Dedifferentiated amniotic fluid mesenchymal stem cell (primary cell): ENCODE measurements around the gene ERMARD.
A peak's percentile ranks its signal among the peaks of the same experiment; 100 is the strongest.

Experiments used
- DNase-seq: peaks from one replicate; pipeline ENCODE4 v3.0.0-alpha.2; 2016; ENCODE audit errors: extremely low spot score

Gene ERMARD

DNA sequence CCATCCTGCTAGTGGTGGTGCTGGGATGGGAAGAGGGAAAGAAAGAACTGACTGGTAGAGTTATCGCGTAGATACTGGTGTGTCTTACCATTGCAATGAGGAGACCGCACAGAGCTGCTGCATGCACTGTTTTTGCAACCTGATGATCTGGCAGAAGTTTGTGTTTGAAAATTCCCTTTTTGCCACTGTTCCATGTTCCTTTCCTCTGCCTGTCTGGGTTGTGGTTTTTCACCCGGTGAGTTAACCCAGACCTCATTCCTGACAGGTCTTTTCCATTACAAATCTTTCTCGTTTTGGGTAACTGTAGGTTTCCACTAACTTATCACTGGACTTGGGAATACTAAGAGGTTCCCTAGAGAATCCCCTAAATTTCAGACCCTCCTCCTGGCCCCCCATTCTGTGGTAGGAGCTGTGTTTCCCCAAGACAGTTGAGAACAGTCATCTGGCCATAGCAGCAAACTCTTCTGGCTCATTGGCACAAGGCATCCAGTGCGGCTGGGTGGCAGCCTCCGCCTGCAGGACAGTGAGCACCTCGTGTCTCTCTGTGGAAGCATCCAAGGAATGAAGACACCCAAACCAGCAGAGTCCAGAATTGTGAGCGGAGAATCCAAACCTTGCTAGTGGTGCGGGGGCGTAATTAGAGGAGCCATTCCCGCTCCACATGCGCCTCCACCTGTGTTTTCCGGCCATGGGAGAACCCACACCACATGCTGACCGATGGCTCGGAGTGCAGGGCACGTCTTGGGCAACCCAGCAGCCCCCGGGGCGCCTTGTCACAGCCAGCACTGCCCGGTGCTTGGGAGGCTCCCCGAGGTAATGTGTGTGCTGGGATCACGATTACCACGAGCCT lies 32.8 kb downstream of the ERMARD start:
- DNase-seq, result no peak

DNA sequence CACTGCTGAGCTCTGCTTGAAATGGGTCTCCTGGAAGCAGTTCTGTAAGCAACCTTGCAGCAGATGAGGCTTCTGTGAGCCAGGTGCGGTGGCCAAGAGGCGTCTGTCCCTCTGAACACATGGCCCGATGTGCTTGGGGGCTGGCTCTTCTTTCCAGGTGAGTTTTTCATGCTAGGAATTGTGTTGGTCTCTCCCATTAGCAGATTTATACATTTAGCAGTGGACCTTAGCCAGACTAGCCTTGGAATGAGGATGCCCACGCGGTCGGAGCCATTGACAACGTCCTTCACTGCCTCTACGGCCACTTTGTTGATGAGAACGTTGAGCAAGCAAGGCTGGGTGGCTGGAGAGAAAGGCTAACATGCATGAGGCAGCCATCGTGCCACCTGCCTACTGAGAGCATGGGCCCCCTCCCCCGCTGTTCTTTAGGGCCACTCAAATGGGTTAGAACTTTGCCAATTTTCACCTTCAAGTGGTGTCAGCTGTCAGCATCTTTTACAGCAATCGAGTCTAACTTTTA lies 33.5 kb downstream of the ERMARD start:
- DNase-seq, result no peak

DNA sequence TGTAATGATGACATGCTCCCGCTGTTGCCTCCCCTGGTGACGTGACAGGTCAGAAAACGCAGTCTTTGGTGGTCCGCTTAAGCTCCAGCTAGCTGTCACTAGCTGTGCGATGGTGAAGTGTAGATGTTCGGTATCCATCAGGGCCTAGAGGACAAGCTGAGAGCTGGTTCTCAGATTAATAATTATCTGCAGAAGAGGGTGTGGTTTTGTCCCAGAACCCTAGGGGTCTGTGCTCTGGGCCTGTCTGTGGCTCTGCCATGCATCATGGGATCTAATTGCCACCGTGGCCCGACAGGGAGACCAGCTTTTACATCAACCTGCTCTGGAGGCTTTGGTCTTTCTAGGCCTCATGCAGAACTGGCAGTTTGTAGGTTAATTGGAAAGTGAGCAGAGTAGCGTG lies 34.1 kb downstream of the ERMARD start:
- DNase-seq, result no peak

DNA sequence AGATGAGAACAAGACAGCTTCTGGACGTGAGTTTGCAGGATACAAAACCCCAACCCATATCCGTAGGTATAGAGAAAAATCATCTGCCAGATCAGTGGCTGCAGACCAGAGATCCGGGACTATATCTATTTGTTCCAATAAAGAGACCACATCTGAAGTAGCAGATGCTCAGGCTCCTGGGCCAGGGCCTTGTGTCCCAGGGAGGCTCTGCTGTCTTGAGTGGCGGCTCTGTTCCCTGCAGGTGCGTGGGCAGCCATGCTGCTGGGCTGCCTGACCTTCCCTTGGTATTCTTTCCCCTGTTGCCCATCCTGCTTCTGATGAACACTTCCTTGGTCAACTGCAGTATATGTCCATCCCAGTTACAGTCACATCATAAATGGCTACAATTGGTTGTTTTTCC lies 34.9 kb downstream of the ERMARD start:
- no peak for DNase-seq

DNA sequence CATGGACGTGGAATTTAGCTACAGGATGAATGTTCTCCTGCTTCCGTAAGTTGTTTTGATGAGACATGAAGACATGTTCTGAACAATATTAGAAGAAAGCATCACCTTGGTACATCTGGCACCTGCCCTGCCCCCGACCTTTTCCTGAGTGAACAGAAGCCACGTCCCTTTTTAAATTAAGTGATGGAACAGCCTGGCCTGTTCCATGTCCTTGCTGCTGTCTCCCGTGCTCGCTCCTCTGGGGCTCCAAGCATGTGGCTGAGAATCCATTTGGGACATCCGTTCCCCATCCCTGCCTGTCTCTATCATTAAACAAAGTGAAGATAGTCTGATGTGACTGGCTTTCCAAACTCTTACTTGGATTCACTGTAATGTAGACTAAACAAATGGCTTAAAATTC lies 36.4 kb downstream of the ERMARD start:
- no peak for DNase-seq

DNA sequence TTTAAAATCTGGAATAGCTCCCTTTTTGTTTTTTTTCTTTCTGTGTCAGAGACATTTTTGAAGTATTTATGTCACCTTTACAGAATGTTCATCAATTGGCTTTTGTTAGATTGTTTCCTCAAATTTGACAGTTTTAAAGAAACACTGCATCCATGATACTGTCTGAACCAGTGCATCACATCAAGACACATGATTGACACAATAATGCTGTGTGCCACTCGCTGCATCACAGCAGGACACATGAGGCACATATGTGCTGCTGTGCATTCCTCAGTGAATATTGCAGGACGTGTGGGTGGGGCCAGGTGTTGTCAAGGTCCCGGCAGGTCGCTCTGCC lies 37.4 kb downstream of the ERMARD start:
- no peak for DNase-seq

DNA sequence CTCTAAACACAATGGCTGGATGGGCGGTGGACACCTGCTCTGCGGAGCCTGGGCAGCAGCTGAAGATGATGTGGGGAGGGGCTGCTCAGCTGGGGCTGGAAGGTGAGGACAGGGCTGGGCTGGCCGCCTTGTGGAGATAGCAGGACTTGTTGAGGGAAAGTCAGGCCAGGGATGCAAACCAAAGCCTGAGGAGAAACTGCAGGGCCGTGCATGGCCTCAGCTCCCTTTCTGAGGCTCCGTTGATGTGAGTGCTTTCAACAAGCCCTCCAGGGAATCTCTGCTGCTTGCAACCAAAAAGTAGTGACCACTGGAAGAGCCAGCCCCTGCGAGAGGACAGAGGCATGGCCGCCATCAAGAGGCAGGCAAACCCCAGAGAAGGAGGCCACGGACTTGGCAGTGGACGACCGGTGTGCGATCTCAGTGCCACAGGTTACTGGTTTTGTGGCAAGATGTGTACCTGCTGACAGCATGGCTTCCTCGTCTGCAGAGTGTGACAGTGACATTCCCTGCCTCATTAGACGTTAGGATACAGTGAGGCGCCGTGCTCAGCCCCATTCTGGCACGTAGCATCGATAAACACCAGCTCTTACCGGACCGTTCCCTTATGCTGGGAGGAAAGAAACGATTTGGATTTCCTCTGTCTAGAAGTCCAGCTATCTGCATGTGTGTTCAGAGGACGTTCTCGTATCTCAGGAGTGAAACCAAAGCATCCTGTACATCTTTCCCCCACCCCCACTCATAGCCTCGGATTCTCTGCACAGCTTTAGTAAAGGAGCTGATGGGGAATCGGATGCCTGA lies 37.9 kb downstream of the ERMARD start:
- no peak for DNase-seq

DNA sequence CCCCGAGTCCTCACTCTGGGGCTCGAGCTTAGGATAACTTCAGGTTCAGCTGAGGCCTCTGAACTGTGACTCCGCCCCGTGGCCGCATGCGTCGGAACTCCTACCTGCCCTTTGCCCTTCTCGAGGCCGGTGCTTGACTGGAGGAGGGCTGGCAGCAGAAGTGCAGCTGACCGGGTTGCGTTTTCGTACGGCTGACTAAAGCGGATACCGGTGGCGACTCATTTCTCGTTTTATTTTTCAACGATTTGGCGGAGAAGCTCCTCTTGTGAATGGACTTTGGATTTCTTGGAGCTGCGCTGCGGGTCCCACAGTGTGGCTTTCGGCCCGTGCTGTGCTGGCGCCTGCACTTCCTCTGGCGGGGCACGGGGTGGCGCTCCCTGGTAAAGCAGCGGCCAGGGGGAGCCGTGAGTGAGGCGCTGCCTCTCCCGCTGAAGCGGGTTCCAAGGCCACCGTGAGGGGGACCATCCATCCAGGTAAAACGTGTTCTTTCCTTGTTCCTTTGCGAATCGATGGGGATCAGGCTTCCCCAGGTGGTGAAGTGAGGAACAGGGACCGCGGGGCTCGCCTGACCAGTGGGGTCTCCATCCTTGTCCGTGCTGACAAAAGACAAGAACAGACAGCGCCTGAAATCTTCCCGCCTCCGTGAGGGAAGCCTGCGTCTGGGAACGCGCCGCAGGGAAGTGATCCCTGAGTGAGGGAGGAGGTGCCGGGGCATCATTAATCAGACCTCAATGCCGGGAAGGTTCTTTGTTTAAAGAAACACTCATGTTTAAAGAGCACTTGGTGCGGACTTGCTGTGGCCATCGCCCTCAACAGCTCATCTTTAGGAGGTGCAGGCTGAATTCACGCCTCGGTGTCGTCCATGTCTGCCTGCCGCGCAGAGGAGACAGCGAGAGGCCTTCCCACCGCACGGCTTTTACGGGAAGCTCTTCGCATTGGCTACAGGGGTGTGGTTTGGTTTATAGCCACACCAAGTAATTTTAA lies 38.8 kb downstream of the ERMARD start:
- peak; percentile 60 for DNase-seq

DNA sequence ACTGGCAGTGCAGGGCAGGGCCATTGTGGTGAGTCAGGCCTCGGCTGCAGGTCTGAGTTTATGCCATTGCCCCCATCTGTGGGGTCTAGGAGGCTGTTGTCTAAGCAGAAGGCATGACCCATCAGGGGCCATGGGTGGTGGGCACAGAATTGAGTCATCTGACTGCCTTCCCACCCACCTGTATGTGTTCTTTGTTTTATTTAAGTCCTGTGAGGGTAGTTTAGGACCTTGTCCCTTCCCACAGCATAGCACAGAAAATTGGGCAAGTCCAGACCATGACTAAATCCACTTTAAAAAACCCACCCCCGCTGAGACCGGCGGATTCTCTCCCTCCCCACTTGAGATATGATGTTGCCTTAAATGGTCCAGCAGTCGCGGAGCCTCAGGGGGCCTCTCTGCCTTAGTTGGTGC lies 40.3 kb downstream of the ERMARD start:
- DNase-seq, result no peak

DNA sequence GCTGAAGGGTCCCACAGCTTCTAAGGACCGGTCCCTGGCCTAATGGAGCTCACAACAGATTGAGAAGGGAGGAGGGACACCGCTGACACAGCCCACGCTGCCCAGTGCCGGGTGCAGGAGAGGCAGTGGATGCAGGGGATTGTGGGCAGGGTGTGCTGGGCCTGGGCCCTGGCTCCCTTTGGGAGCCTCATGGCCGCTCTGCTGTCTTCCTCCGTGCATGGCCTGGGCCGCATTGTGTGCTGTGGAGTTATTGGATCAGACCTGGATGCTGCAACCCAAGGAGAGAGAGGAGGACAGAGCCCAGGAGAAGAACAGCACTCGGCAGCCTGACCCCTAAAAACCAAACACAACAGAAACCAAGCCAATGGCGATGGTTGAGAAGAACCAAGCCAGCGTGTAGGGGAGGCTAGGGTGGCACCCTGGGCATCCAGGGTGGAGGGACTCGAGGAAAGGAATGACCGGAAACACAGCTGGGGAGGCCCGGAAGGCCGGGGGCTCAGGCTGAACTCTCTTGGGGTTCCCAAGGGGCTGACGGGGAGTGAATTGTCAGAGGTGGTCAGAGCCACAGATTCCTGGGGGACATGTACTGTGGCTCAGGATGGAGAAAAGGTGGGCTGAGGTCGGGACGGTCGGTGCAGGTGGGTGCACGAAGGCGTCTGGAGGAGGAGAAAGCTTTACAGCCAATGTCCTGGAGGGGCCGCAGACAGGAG lies 41.0 kb downstream of the ERMARD start:
- no peak for DNase-seq

DNA sequence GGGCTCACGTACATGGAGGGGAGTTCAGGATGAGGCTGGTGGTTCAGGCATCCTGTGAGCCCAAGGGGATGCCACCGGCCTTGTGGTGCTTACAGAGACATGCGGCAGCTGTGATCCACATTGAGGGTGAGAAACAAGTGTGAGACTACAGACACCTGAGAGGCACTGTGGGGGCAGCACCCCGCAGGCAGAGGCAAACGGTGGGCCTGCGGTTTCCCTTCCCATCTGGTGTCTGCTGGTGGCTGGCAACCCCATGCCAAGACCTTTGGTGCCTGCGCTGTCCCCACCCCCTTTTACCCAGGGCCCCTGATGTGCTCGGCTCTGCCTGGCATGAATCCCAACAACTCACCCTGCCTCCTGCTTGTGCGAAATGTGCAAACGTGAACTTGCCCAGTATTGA lies 42.0 kb downstream of the ERMARD start:
- no peak for DNase-seq

DNA sequence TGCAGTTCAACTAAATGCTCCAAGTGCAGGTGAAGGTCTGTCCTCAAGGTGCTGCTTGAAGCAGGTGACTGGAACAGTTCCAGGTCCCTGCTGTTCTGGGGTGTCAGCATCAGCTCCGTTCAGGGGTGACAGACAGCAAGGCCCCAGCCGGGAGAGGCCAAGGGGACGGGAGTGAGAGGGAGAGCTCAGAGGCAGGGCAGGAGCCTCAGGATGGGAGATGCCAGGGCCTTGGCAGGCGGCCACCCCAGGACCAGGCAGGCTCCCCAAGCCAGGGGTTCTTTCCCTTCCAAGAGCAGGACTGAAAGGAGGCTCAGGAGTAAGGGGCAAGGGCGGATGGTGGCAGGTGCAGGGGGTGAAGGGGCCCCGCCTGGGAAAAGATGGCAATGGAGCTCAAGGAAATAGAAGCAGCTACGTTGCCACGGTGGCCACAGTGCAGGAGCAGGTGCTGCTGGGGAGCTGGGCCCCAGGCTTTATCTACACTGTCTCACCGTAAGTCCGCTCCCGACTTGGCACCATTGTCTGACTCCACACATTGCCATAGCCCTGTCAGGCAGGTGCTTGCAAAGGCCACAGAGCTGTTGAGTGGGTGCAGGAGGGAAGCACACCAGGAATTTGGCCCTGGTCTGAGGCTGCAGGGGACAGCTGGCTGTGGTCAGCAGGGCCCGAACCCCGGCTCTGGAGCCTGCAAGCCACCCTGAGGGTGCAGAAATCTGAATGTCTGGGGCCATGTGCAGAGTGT lies 43.1 kb downstream of the ERMARD start:
- DNase-seq, result no peak

DNA sequence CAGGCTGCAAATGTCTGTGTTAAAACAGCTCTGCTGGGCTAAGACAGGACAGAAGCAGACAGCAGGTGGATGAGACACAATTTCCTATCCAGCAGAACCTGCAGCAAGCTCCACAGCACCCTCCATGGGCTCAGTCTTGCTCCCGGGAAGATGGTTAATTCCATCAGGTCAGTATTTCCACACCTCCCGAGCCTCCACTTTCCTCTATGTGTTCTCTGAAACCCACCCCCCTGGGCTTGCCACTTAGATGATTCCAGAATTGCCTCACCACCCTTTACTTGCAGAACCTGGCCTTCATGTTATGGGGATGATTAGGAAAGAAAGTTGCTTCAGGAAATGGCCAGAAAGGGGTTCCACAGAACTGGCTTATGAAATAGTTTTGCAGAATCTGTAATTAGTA lies 43.8 kb downstream of the ERMARD start:
- no peak for DNase-seq

DNA sequence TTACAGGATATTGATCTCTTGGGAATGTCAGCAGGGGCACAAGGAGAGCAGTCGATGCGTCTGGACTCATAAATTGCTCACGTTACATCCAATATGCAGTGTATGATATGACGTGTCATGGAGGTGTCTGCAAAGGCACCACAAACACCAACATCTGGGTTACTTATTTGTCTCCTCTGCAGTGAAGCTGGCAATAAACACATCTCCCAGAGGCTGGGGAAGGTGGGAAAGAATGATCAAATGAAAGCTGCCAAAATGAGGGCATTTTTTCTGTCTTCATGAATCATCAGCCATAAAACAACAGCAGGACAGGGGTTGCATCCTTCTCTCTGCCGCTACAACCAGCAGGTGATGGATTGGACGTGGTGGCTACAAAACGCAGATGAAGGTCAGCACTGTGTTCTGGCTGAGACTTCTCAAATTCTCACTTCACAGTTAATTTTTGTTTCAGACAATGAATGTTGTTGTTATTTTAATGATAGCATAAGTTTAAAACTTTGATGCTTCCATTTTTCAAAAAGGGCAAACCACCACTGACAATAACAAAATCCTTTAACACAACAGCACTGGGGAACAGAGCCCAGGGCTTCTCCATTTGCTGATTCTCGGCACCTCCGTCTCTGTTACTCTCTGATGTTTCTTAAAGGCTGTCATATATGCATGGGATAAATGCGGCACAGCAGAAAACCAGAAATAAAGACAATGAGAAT lies 47.5 kb downstream of the ERMARD start:
- DNase-seq, result no peak

DNA sequence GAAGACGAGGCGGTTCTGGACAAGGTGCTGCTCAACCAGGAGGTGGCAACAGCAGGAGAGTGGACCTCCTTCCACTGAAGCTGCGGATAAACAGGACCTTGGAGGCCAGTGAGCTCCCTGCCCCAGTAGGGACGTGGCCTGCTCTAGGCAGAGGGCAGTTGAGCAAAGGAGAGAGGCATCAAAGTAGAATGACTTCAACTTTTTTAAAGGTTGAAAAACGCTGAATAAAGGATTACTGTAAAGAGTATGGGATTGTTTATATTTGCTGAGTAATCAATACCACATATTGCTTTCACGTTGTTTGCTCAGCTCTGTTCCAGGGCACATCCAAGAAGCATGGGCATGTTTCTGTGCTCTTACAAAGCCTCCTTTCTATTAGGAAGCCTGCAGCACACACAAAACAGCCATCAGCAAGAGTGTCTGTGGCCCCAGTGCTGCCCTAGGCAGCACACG lies 48.1 kb downstream of the ERMARD start:
- no peak for DNase-seq

DNA sequence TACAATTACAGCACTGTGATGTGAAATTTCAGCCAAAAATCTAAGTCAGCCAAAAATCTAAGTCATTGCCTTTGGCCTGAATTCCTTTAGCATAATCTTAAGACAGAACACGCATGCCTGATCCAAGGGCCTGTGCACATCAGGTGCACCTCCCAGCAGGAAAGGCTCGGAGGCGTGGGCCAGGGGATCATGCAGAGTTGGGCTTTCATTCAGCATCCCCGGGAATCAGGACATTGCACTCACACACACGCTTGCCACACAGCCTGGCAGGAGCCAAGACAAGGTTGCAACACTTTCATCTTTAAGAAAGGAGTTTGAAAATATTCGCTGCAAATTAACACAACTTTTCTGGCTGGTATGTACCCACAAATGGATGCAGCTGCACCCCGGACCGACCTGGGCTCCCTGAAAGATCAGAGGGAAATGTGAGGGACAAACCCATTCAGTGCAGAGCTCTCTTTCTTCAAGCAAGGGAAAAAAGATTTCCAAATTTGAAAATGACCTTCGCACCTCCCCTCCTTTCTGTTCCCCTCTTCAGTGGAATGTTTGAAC lies 48.8 kb downstream of the ERMARD start:
- DNase-seq, result no peak

DNA sequence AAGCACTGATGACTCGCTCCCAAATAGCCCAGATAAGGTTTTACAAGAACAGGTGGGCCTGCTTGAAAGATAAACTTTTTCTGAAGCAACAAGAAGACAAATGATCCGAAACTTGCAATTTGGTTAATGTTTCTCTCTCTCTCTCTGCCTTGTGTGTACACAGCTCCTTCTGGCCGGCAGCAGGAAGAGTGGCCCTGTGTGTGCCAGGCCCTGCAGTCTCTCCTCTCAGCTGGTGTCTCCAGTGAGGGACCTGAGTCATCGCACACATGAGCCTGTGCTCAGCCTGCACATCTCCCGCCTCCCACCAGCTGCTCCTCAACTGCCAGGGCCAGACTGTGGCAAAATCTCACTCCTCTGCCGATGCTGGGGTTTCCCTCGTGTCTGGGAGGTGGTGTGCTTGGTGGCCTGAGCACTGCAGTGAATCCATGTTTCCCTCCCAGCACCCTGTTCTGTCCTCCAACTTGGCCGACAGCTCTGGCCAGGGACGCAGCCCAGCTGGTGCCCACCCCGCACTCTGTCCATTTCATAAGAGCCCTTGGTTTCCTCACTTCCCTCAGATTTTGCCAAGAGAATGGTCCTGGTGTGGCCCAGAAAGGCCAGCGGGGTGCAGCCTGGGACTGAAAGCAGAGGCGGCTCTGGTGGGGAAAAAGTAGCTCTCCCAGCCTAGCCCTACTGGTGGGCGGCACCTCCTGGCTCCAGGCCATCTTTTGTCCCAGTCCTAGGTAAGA lies 49.4 kb downstream of the ERMARD start:
- no peak for DNase-seq

DNA sequence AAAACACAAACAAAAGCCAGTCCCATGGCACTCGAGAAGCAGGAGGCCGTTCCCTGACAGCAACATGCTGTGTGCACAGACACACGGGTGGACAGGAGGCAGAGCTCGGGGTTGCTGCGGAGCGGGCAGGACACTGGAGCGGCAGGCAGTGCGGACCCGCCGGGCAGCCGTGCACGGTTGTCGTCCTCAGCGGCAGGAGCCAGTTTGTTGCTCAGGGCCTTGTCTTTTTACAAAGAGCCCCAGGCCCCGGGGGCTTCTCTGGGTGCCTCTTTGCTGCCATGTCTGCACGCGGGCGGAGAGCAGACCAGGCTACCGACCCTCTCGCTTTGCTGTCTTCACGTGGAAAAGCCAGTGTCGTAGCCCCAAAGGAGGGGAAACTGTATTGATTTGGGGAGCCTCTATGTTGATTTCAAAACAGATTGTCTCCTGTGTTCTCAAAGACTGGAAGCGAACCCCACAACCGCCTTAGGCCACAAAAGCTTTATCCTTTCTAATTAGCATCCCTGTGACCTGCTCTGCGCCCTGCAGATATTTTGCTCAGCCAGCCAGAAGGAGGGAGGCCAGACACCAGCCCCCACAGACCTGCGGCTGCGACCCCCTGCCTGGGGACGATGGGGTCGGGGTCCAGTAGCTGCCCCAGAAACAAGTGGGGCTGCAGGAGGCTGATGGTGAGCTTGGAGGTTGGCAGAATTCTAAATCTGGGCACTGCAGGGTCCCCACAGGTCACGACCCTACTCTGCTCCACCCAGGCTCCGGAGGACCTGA lies 50.2 kb downstream of the ERMARD start:
- DNase-seq, result no peak
